ENCODE results near the gene RIPOR2.

Gene RIPOR2

DNA sequence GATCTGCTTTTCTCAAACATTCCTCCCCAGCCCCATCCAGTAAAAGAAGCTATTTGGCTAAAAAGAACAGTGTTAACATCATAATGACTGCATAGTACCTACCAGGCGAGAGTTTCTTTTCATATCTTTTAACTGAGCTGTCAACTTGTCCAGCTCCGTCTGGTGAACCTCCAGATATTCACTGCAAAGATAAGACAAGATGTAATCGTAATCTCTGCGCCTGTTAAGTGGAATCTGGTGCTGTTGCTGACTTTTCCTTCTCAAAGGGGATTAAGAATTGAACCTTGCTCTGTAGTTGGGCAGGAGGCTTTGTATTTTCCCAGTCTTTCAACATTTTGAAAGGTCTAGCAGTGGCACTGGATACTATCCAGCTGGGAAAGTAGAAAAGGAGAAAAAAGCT, 63.0 kb downstream of the RIPOR2 start:
- no peaks in the 10 kb centered on the region for H3K4me1 ChIP-seq (ENCODE audit: control extremely low read depth in 1 of 4, control insufficient read depth in 4 of 4, insufficient read depth in 4 of 4, low read length in 3 of 4)
- ChIA-PET CTCF (interaction anchor here (1.3 to 2.5 kb wide), 3 partner anchors 9 to 17 kb away, joined by 3 to 8 read pairs (median 3); no protein-coding TSS in a partner anchor), POLR2A (interaction anchor here (0.5 kb wide), 1 partner anchor 62 kb away, joined by 5 read pairs; no protein-coding TSS in a partner anchor)
- WGBS (ENCODE audit: insufficient coverage) = 78% methylated on average over 3 of the region's 4 CpGs
- H3K36me3 ChIP-seq (ENCODE audit: control insufficient read depth in 4 of 4, insufficient read depth in 4 of 4, low read length in 3 of 4) = peaks cover 20 to 84% (median 46%) of the 10 kb centered on the region in 4 experiments
- no peaks in the 10 kb centered on the region for H3K27me3 ChIP-seq (replicated peaks in 2 of 5; ENCODE audit: control insufficient read depth in 4 of 5, insufficient read depth in 5 of 5, low read length in 4 of 5)
- H3K27ac ChIP-seq (ENCODE audit: insufficient read depth in 1 of 2, low read depth in 1 of 2, low read length in 2 of 2, poor library complexity in 1 of 2, severe bottlenecking in 2 of 2) = no peak overlapping the region
- H3K4me3 ChIP-seq (ENCODE audit: control insufficient read depth in 1 of 7, extremely low read depth in 1 of 7, insufficient read depth in 4 of 7, low read depth in 2 of 7, low read length in 6 of 7) = no peak overlapping the region
- peaks cover 0 to 9% (median 6%) of the 10 kb centered on the region in 5 experiments for H3K9me3 ChIP-seq (ENCODE audit: control extremely low read depth in 1 of 5, control insufficient read depth in 4 of 5, insufficient read depth in 2 of 5, low read depth in 1 of 5, low read length in 4 of 5)
- DNase-seq = no peak

DNA sequence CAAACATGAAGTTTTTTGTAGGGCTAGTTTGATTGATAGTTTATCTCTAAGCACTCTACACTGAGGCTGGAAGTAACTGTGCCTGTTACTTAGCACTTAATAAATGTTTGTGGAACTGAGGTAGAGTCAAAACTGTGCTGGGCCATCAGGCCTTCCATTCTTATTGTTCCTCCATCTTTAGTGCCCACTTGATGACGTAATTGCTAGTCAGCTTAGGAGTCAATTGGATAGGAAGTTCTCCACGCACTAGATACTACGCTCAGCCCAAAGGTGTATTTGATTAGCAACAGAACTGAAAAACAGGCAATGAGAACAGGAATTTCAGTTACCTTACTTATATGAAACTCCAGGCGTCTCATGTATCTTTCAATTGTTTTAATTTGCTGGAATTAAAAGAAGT, 67.0 kb downstream of the RIPOR2 start:
- ChIA-PET CTCF (interaction anchor here (1.3 kb wide), 1 partner anchor 52 kb away, joined by 3 read pairs; no protein-coding TSS in a partner anchor), POLR2A (no interaction called here)
- Histone ChIP-seq H3K4me1 (ENCODE audit: control extremely low read depth in 1 of 4, control insufficient read depth in 4 of 4, insufficient read depth in 4 of 4, low read length in 3 of 4) (no peaks in the 10 kb centered on the region), H3K36me3 (ENCODE audit: control insufficient read depth in 4 of 4, insufficient read depth in 4 of 4, low read length in 3 of 4) (peaks cover 30 to 81% (median 43%) of the 10 kb centered on the region in 4 experiments), H3K27ac (ENCODE audit: insufficient read depth in 1 of 2, low read depth in 1 of 2, low read length in 2 of 2, poor library complexity in 1 of 2, severe bottlenecking in 2 of 2) (no peak overlapping the region), H3K4me3 (ENCODE audit: control insufficient read depth in 1 of 7, extremely low read depth in 1 of 7, insufficient read depth in 4 of 7, low read depth in 2 of 7, low read length in 6 of 7) (no peak overlapping the region), H3K27me3 (replicated peaks in 2 of 5; ENCODE audit: control insufficient read depth in 4 of 5, insufficient read depth in 5 of 5, low read length in 4 of 5) (no peaks in the 10 kb centered on the region), H3K9me3 (ENCODE audit: control extremely low read depth in 1 of 5, control insufficient read depth in 4 of 5, insufficient read depth in 2 of 5, low read depth in 1 of 5, low read length in 4 of 5) (no peaks in the 10 kb centered on the region)
- 92% methylated on average over 3 of the region's 4 CpGs for WGBS (ENCODE audit: insufficient coverage)
- no peak for DNase-seq

DNA sequence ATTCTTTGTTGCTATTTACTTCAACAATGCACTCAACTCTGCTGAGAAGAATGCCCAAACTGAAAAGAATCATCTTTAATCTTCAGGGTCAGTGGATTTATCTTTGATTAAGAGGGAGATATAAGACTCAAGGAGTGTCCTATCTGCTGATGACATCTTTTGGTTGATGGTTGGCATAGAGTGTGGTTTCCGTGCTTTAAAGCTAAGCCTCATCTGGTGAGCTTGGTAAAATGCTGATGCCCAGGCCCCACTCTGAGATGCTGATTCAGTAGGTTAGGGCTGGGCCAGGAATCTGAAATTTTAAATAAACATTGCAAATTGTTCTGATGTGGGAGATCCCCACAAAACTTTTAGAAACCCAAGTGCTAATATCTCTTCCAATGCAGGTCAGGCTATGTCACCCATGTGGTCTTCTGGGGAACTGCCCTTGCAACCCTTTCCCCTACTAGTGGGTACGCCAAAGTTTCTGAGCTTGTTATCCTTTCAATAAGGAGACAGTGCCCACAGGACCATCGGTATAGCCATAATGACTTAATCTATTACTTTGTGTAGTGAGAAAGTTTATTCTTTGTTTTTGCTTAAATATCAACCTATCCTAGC, 68.6 kb downstream of the RIPOR2 start:
- H3K27ac ChIP-seq (ENCODE audit: insufficient read depth in 1 of 2, low read depth in 1 of 2, low read length in 2 of 2, poor library complexity in 1 of 2, severe bottlenecking in 2 of 2) = no peak overlapping the region
- ChIA-PET CTCF (interaction anchor here (1.3 to 2.0 kb wide), 2 partner anchors 124 to 151 kb away, joined by 3 to 12 read pairs; no protein-coding TSS in a partner anchor), POLR2A (no interaction called here)
- 100% methylated on average over 2 of the region's 3 CpGs for WGBS (ENCODE audit: insufficient coverage)
- no peak overlapping the region for H3K4me3 ChIP-seq (ENCODE audit: control insufficient read depth in 1 of 7, extremely low read depth in 1 of 7, insufficient read depth in 4 of 7, low read depth in 2 of 7, low read length in 6 of 7)
- peaks cover under 1 to 3% (median 3%) of the 10 kb centered on the region in 4 experiments for H3K4me1 ChIP-seq (ENCODE audit: control extremely low read depth in 1 of 4, control insufficient read depth in 4 of 4, insufficient read depth in 4 of 4, low read length in 3 of 4)
- H3K9me3 ChIP-seq (ENCODE audit: control extremely low read depth in 1 of 5, control insufficient read depth in 4 of 5, insufficient read depth in 2 of 5, low read depth in 1 of 5, low read length in 4 of 5) = no peaks in the 10 kb centered on the region
- peak in 1 of 3 donors; percentile 12 for DNase-seq
- peaks cover 18 to 80% (median 34%) of the 10 kb centered on the region in 4 experiments for H3K36me3 ChIP-seq (ENCODE audit: control insufficient read depth in 4 of 4, insufficient read depth in 4 of 4, low read length in 3 of 4)
- H3K27me3 ChIP-seq (replicated peaks in 2 of 5; ENCODE audit: control insufficient read depth in 4 of 5, insufficient read depth in 5 of 5, low read length in 4 of 5) = no peaks in the 10 kb centered on the region

DNA sequence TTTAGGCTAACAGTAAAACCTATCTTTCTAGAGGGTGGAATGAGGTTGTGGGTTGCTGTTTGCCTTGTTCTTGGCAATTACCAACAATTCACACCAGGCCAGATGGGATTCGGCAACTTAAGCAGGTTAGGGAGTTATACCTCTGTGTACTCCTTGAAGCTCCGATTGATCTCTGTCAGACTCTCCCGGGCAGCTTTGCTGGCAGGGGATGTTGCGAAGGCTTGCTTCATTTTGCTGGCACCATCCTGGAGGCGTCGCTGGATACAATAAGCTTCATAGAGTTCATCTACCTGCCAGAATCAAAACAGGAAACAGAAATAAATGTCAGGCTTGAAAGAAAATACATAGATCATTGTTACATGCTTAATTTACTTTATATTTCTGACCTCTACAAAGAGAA, 70.6 kb downstream of the RIPOR2 start:
- Histone ChIP-seq H3K27me3 (replicated peaks in 2 of 5; ENCODE audit: control insufficient read depth in 4 of 5, insufficient read depth in 5 of 5, low read length in 4 of 5) (no peaks in the 10 kb centered on the region), H3K36me3 (ENCODE audit: control insufficient read depth in 4 of 4, insufficient read depth in 4 of 4, low read length in 3 of 4) (peaks cover 20 to 80% (median 40%) of the 10 kb centered on the region in 4 experiments), H3K4me1 (ENCODE audit: control extremely low read depth in 1 of 4, control insufficient read depth in 4 of 4, insufficient read depth in 4 of 4, low read length in 3 of 4) (peaks cover 3 to 18% (median 6%) of the 10 kb centered on the region in 4 experiments), H3K27ac (ENCODE audit: insufficient read depth in 1 of 2, low read depth in 1 of 2, low read length in 2 of 2, poor library complexity in 1 of 2, severe bottlenecking in 2 of 2) (no peak overlapping the region), H3K9me3 (ENCODE audit: control extremely low read depth in 1 of 5, control insufficient read depth in 4 of 5, insufficient read depth in 2 of 5, low read depth in 1 of 5, low read length in 4 of 5) (no peaks in the 10 kb centered on the region), H3K4me3 (ENCODE audit: control insufficient read depth in 1 of 7, extremely low read depth in 1 of 7, insufficient read depth in 4 of 7, low read depth in 2 of 7, low read length in 6 of 7) (no peak overlapping the region)
- 84% methylated on average over 2 of the region's 6 CpGs for WGBS (ENCODE audit: insufficient coverage)
- POLR2A ChIA-PET = no interaction called here
- DNase-seq = no peak
- CTCF ChIA-PET = interaction anchor here (0.6 to 1.6 kb wide), 3 partner anchors 11 to 127 kb away, joined by 3 to 5 read pairs (median 4); no protein-coding TSS in a partner anchor

DNA sequence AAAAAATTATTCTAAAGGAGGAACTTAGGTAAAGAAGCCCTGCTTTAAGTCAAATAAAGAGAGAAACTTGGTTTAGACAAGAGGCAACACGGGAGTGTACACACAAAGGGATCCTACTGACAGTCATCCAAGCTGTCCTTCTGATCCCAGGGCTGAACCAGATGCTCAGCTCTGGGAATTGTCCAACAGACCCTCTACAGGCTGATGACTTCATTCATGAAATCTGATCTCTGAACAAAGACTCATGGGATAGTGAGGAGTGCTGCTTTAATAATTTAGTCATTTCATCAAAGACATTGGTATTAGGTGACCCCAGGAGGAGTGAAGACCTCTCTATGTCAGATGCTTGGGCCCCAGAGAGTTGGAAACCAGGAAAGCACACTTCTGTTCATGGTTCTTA, 71.4 kb downstream of the RIPOR2 start:
- Histone ChIP-seq H3K4me3 (ENCODE audit: control insufficient read depth in 1 of 7, extremely low read depth in 1 of 7, insufficient read depth in 4 of 7, low read depth in 2 of 7, low read length in 6 of 7) (no peak overlapping the region), H3K4me1 (ENCODE audit: control extremely low read depth in 1 of 4, control insufficient read depth in 4 of 4, insufficient read depth in 4 of 4, low read length in 3 of 4) (peaks cover 3 to 21% (median 7%) of the 10 kb centered on the region in 4 experiments), H3K36me3 (ENCODE audit: control insufficient read depth in 4 of 4, insufficient read depth in 4 of 4, low read length in 3 of 4) (peaks cover 15 to 87% (median 45%) of the 10 kb centered on the region in 4 experiments), H3K9me3 (ENCODE audit: control extremely low read depth in 1 of 5, control insufficient read depth in 4 of 5, insufficient read depth in 2 of 5, low read depth in 1 of 5, low read length in 4 of 5) (no peaks in the 10 kb centered on the region), H3K27me3 (replicated peaks in 2 of 5; ENCODE audit: control insufficient read depth in 4 of 5, insufficient read depth in 5 of 5, low read length in 4 of 5) (no peaks in the 10 kb centered on the region), H3K27ac (ENCODE audit: insufficient read depth in 1 of 2, low read depth in 1 of 2, low read length in 2 of 2, poor library complexity in 1 of 2, severe bottlenecking in 2 of 2) (no peak overlapping the region)
- ChIA-PET POLR2A (no interaction called here), CTCF (interaction anchor here (1.1 to 1.6 kb wide), 2 partner anchors 12 to 45 kb away, joined by 4 to 5 read pairs; no protein-coding TSS in a partner anchor)
- 86% methylated on average over 1 of the region's 1 CpG for WGBS (ENCODE audit: insufficient coverage)
- DNase-seq = no peak

DNA sequence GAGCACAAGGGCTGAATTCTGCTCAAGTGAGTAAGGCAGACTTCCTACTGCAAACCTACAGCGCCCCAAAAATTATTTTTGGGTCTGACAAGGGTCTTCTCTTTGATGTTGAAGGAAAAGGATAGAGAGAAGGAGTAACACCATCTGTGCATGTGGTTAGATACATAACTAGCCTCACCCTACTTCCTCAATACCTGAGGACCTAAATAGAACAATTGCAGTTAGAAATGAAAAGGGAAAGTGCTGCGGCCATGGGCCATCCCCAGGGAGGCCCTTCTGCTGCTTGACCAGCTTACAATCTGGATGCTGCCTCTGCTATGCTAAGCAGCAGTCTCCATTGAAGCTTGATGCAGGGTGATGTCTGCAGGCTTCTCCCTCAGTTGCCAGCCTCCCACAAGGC, 73.8 kb downstream of the RIPOR2 start:
- DNase-seq = peak in 2 of 3 donors; percentile 21 to 23
- POLR2A ChIA-PET = no interaction called here
- no peak overlapping the region for H3K27ac ChIP-seq (ENCODE audit: insufficient read depth in 1 of 2, low read depth in 1 of 2, low read length in 2 of 2, poor library complexity in 1 of 2, severe bottlenecking in 2 of 2)
- H3K9me3 ChIP-seq (ENCODE audit: control extremely low read depth in 1 of 5, control insufficient read depth in 4 of 5, insufficient read depth in 2 of 5, low read depth in 1 of 5, low read length in 4 of 5) = no peaks in the 10 kb centered on the region
- H3K4me1 ChIP-seq (ENCODE audit: control extremely low read depth in 1 of 4, control insufficient read depth in 4 of 4, insufficient read depth in 4 of 4, low read length in 3 of 4) = peaks cover 19 to 45% (median 27%) of the 10 kb centered on the region in 4 experiments
- WGBS (ENCODE audit: insufficient coverage) = no CpG with 5 or more reads among the region's 2 CpGs
- H3K36me3 ChIP-seq (ENCODE audit: control insufficient read depth in 4 of 4, insufficient read depth in 4 of 4, low read length in 3 of 4) = peaks cover 20 to 77% (median 50%) of the 10 kb centered on the region in 4 experiments
- H3K4me3 ChIP-seq (ENCODE audit: control insufficient read depth in 1 of 7, extremely low read depth in 1 of 7, insufficient read depth in 4 of 7, low read depth in 2 of 7, low read length in 6 of 7) = no peak overlapping the region
- CTCF ChIA-PET = interaction anchor here (1.8 kb wide), 1 partner anchor 11 kb away, joined by 5 read pairs; no protein-coding TSS in a partner anchor
- no peaks in the 10 kb centered on the region for H3K27me3 ChIP-seq (replicated peaks in 2 of 5; ENCODE audit: control insufficient read depth in 4 of 5, insufficient read depth in 5 of 5, low read length in 4 of 5)

DNA sequence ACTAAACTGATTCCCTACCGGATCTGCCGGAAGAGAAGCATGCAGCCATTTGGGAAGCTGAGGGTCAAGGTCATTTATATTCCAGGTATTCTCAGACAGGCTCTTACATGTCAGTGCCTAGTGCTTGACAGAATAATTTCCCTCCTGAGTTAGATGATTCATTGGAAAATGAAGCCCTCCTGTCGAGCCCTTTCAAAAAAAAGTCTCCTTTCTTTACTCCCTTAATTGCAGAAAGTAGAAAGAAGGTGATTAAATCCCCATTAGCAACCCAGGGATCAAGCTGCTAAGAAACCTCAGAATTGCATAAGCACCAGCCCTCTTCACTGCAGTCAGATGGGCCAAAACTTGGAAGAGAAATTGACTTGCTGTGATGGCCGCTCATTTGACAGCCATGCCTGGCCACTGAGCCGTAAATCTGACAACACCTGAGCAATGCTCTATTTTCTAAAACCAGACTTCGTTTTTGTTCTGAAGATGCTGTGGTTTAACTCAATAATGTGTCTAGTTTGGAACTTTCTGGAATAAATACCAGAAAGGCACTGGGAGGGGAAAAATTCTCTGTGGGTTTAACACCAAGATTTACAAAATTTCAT, 76.1 kb downstream of the RIPOR2 start:
- 89% methylated on average over 6 of the region's 6 CpGs for whole genome bisulfite sequencing (ENCODE audit: insufficient coverage)
- Histone ChIP-seq H3K27me3 (replicated peaks in 2 of 5; ENCODE audit: control insufficient read depth in 4 of 5, insufficient read depth in 5 of 5, low read length in 4 of 5) (no peaks in the 10 kb centered on the region), H3K4me1 (ENCODE audit: control extremely low read depth in 1 of 4, control insufficient read depth in 4 of 4, insufficient read depth in 4 of 4, low read length in 3 of 4) (peaks cover 19 to 54% (median 31%) of the 10 kb centered on the region in 4 experiments), H3K4me3 (ENCODE audit: control insufficient read depth in 1 of 7, extremely low read depth in 1 of 7, insufficient read depth in 4 of 7, low read depth in 2 of 7, low read length in 6 of 7) (no peak overlapping the region), H3K36me3 (ENCODE audit: control insufficient read depth in 4 of 4, insufficient read depth in 4 of 4, low read length in 3 of 4) (peaks cover 16 to 72% (median 47%) of the 10 kb centered on the region in 4 experiments), H3K27ac (ENCODE audit: insufficient read depth in 1 of 2, low read depth in 1 of 2, low read length in 2 of 2, poor library complexity in 1 of 2, severe bottlenecking in 2 of 2) (no peak overlapping the region), H3K9me3 (ENCODE audit: control extremely low read depth in 1 of 5, control insufficient read depth in 4 of 5, insufficient read depth in 2 of 5, low read depth in 1 of 5, low read length in 4 of 5) (no peaks in the 10 kb centered on the region)
- DNase-seq = no peak
- ChIA-PET POLR2A (interaction anchor here (0.7 kb wide), 1 partner anchor 11 kb away, joined by 3 read pairs; no protein-coding TSS in a partner anchor), CTCF (interaction anchor here (0.9 to 2.0 kb wide), 7 partner anchors 12 to 212 kb away, joined by 3 to 11 read pairs (median 3); no protein-coding TSS in a partner anchor)

Measured in common myeloid progenitor, CD34-positive (primary cell).